M059J (cell line): ENCODE measurements around the gene SYF2. TPM values are rescaled to one million over a fixed set of nuclear protein-coding genes. Genes with fewer than 3 reads are reported as not detected.
"Not testable (repeated sequence)": the region's sequence is repeated elsewhere in the genome, so short reads cannot be mapped to it uniquely, and the experiment has no call there.

Source experiments
- DNase-seq: peaks from one replicate; pipeline ENCODE4 v3.0.0-alpha.2; 2012; ENCODE audit warnings: low read depth
- total RNA-seq: library from RNA; depleted of rRNA; stranded (reverse); fragments of >200 nt; shearing (Covaris generic); gene quantifications from 2 replicates; pipeline ENCODE4 v1.2.3, GENCODE V29; 2014

SYF2 gene
- total RNA-seq, 1 experiment from 2014 or later = 56.7 TPM

DNA sequence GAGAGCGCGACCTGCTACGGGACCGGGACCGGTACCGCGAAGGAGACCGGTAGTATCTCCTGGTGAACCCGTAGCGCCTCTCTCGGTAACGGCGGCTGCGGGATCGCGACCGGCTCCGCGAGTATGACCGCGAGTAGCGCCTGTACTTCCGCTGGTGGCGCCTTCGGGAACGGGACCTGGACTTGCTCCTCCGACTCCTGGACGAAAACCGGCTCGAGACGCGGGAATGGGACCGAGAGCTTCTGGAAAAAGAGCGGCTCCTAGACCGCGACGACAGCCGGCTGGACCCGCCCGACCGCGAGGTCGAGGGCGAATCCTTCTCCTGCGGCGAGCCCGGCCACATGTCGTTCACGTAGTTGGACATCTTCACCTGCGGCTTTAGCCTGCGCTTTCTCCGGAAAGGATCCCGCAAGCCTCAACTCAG lies 14.3 kb upstream of the SYF2 start:
- DNase-seq = peak; percentile 37

DNA sequence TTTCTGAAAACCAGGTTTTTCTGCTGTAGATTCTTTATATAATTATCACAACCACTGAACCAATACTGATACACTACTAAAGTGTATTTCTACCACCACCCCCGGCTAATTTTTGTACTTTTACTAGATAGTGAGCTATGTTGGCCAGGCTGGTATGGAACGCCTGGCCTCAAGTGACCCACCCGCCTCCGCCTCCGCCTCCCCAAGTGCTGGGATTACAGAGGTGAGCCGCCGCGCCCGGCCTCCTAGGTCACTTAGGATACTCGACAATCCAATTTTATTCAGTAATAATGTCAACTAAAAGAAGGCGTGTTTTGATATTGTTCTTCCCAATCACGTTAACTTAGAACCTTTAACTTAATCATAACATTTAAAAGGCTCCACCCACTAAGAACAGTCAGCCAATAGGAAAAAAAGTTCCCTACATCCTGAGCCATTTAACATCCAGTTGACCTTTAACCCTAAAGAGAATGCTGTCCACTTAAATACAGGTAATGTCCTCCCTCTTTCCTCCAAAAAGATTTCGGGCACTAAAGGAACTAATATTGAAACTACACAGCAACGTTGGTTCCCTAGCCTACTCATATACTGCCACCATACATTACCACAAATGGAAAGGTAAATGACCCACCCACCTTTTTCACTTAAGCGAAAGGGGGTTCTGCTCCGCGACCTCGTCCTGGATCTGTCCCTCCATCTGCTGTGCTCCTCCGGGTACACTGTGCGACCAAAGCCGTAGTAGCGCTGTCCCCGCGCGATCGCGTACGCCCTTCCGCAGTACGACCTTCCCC lies 13.7 kb upstream of the SYF2 start:
- DNase-seq = peak; percentile 42

DNA sequence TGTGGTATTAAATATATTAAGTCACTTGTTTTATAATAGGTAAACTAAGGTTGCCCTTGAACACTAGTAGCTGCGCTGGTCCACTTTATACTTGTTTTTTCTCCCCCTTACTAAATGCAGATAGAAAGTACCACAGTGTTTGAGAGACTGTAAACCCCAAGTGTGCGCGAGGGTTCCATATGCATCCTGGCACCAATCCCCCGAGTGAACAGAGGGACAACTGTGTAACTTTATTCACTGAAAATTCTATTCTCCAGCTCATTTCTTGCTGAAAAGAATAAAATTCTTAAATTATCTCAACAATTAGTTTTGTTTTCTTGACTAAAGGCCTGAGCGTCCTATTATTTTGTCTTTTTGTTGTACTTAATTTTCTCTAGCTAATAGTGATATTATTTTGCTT lies 13.1 kb upstream of the SYF2 start:
- no peak for DNase-seq

DNA sequence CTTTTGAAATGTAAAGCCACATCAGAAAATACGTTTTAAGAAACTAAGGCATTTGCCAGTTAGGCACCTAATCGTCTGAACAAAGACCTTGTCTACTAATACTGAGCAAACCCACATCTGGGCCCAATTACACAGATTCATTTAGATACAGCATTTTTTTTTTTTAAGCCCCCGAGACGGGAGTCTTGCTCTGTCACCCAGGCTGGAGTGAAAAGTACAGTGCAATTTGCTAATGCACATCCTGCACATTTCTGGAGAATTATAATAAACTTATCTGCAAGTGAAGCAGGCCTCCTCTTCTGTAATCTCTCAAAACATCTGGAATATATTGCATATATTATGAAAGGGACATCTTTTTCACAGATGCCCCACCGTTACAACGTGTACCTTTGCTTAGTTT lies 11.6 kb upstream of the SYF2 start:
- DNase-seq = no peak

DNA sequence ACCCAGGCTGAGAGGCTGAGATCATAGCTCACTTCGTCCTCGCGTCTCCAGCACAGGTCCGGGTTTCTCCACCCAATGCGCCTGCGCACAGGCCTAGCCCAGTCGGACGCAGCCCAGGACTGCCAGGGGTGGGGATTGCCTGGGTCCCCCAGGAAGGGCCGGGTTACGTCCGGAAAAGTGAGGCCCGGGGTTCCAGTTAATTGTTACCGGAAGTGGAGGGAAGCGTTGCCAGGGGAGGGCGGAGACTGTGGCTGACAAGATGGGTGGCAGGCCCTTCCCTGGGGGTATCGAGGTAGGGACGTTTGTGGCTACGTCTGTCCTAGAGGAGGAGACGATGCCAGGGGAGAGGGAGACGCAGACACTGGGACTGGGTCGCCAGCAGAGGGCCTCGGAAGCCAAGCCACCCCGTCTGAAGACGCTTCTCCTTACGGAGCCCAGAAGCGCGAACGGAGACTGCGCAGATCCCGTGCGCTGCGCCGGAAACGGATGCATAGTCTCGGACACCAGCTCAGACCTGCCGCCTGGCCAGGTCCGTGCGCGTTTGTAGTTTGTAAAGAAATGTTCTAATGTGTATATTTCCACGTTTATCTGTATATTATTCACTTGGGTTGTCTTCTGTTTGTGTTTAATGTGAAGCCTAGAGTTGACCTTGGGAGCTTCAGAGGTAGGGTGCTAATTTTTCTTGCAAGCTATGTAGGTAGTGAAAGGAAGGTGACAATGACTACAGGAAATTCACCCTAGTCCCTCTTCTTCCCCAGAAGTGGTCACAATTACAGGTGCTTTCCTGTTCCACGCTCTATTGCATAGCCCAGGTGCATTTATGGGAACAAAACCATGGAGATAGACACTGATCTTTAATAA lies 7.6 kb upstream of the SYF2 start:
- DNase-seq = peak; percentile 84

DNA sequence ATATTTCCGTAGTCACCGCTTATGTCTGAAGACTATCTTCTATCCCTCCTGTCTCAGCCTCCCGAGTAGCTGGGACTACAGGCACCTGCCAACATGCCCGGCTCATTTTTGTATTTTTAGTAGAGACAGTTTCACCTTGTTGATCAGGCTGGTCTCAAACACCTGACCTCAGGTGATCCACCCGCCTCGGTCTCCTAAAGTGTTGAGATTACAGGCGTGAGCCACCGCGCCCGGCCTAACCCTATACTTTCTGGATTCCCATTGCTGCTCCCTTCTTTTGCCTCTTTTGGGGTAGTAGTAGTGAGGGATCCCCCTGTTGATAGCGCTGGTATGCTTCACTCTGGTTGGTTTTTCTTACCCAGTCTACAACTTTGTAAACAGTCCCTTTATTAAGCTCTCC lies 5.7 kb upstream of the SYF2 start:
- DNase-seq = no peak

DNA sequence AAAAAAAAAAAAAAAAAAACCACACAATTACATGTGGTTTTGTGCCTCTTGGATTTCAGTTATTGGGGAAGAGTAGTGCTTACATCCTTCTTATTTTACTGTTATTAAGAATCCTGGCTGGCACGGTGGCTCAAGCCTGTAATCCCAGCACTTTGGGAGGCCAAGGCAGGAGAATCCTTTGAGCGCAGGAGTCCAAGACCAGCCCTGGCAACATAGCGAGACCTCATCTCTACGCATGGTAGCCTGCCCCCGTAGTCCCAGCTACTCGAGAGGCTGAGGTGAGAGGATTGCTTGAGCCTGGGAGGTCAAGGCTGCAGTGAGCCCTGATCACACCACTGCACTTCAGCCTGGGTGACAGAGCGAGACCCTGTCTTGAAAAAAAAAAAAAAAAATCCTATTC lies 4.0 kb upstream of the SYF2 start:
- DNase-seq = not testable (repeated sequence)

DNA sequence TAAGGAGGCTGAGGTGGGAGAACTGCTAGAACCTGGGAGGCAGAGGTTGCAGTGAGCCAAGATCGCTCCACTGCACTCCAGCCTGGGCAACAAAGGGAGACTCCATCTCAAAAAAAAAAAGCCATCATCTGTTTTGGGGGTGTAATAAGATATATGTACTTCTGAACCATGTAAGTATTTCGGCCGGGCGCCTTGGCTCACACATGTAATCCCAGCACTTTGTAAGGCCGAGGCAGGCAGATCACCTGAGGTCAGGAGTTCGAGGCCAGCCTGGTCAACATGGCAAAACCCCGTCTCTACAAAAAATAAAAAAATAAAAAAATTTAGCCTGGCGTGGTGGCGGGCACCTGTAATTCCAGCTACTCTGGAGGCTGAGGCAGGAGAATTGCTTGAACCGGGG lies 3.1 kb upstream of the SYF2 start:
- DNase-seq = not testable (repeated sequence)

DNA sequence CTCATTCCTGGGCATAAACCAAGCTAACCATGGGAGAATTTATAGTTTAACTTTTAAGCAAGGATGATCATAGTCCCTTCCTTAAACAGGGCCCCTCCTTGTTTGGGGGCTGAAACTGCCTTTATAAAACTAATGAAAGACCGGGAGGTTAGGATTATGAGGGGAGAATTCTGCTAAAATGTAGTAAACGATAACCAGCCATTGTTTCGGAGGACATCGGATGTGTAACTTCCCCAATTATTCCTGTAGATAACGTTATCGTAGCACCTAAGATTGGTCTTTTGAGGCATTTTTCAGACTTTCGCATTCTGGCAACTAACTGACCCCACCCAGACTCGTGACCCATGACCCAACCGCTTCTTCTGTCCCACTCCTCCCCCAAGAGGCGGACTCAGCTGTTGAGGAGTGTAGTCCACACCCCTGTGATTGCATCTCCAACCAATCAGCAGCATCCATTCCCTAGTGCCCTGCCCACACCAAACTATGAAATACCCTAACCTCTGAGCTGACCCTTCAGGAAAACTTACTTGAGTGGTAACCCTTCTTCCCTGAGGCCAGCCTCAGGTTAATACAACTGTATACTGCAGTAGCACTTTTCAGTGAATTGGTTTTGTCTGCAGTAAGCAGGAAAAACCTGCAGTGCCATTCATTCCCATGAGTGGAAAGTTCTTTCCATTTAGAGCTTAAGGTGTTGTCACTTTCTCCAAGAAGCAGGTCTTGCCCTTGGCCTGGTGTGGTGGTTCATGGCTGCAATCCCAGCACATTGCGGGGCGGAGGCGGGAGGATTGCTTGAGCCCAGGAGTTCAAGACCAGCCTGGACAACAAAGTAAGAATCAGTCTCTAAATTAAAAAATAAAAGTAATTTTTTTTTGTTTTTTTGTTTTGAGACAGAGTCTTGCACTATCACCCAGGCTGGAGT lies 823 bp upstream of the SYF2 start:
- DNase-seq = peak; percentile 81

DNA sequence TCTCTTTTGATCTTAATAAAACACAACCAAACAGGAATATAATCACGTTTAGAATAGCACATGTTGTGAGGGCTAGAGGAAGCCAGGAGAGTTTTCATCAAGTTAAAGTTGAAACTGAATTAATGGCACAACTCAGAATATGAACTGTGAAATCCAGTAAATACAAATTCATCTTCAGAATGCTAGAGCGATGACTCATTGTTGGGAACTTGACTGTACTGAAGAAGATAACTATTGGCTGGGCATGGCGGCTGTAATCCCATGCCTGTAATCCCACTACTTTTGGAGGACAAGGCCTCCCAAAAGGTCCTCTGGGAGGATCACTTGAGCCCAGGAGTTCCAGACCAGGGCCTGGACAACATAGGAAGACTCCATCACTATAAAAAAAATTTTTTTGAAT lies 8.8 kb downstream of the SYF2 start:
- no peak for DNase-seq

DNA sequence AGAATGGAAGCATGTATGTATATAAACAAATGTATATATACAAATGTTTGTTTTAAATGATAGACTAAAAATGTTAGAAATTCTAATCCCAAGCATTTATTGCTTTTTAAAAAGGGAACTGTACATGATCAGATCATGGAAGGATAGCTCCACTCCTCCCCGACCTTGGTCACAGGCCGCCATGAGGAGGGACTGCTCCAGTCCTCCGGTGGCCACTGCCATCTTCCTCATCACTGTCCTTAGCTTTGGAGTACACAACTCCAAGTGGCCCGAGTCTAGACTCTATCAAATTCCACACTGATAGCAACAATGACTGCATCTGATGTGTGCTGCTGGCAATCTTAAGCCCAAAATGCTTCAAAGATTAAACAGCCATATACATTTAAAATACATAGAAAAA lies 9.7 kb downstream of the SYF2 start:
- no peak for DNase-seq

DNA sequence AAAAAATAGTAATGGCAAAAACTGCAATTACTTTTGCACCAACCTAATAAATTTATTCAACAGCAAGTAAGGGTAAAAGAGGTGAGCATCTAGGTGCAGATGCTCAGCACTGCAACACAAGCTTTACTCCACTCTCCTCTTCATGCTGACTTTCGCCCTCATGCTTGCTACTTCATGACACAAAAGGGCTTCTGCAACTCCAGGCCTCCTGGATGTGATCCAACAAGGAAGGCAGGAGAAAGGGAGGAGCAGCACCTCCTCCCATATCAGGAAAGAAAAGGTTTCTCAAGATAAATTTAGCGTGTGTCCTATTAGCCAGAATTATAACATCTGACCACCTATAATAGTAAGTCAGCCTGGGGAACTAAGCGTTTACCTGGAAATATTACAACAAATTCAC lies 11.6 kb downstream of the SYF2 start:
- no peak for DNase-seq

DNA sequence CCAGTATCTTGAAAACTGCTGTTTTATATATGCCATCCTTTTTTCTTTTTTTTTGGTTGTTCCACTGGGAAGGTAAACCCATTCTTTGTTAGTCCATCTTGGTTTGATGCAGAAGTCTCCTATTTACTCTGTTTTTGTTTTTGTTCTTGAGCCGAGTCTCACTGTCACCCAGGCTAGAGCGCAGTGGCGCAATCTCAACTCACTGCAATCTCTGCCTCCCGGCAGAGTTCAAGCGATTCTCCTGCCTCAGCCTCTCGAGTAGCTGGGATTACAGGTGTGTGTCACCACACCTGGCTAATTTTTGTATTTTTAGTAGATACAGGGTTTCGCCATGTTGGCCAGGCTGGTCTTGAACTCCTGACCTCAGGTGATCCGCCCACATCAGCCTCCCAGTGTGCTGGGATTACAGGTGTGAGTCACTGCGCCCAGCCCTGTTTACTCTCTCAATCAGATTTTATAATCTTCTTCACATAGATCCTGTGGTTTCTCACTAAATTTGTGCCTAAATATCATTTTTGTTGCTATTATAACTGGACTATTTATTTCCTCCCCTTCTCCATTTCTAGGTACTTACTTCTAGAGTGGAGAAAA lies 12.5 kb downstream of the SYF2 start:
- DNase-seq = no peak

DNA sequence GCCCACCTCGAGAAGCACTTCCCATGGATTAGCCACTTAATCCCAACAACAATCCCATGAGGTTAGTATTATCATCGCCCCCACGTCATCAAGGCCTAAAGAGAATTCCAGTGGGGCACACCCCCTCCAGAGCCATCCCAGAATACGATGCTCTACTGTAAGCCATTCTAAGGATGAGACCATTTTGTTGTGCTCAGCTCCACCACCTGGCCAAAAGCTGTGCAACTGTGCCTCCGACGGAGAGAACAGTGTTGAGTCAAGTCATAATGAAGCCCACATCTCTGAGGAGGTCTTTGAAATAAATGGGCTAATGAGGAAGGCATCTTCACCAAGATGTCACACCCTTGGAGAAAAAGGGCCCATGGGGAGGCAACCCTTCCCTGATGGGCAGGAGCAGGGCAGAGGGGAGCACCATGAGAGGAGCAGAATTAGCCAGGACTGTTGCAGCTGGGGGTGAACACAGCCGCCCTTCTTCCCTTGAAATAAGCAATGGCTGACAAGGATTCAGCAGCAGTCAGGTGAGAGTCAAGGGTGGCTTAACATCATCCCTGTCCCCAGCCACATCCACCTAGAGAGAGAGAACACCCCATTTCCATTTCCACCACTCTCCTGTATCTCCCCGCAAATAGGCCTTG lies 14.6 kb downstream of the SYF2 start:
- DNase-seq = no peak

DNA sequence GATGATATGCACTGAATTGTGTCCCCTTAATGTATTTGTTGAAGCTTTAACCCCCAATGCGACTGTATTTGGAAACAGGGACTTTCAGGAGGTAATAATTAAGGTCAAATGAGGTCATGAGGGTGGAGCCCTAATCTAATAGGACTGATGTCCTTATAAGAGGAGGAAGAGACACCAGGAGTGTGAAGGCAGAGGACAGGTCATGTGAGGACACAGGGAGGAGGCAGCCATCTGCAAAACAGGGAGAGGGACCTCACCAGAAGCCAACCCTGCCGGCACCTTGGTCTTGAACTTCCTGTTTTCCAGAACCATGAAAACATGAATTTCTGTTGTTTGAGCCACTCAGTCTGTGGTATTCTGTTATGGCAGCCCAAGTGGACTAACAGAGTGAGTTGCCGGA lies 15.3 kb downstream of the SYF2 start:
- no peak for DNase-seq

DNA sequence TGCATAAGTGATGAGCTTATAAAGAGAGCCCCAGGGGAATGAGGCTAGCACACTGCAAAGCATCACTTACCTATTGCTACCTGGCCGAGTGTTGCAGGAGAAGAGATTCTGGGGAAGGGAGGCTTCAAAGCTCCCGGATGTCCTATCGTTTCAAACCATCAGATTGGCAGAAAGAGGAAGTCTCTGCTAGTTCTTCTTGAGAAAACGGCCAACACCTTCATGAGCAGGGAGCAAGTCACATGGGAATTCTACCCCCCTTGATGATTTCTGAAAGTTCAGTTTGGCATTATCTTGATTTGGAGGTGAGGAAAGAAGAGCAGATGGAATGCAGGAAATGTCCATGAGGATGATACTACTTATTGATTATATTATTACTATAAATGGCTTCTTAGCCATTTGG lies 16.2 kb downstream of the SYF2 start:
- no peak for DNase-seq

DNA sequence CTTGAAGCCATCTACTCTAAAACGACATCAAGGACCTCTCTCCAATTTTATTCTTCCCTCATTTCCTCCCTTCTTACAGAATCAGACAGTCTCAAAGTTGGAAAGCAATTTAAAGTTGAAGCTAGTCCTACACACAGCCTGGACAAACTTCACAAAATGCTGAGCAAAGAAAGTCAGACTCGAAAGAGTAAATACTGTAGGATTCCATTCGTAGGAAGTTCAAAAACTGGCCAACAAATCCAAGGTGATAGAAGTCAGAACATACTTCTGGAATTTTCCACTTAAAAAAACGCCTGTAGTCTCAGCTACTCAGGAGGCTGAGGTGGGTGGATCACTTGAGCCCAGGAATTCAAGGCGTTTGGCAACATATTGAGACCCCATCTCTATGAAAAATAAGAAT lies 19.6 kb downstream of the SYF2 start:
- no peak for DNase-seq

DNA sequence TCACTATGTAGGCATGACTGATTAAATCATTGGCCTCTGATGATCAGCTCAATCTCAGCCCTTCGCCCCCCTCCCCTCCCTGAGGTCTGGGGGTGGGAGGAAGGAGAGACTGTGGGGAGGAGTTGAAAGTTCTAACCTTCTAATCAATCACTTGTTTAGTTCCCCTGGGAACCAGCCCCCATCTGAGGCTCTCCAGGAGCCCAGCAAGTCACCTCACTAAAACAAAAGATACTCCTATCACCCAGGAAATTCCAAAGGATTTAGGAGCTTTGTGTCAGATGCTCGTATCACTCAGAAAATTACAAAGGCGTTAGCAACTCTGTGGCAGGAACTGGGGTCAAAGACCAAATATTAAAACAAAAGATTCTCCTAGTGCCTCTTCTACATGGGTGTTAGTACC lies 21.6 kb downstream of the SYF2 start:
- DNase-seq = no peak

DNA sequence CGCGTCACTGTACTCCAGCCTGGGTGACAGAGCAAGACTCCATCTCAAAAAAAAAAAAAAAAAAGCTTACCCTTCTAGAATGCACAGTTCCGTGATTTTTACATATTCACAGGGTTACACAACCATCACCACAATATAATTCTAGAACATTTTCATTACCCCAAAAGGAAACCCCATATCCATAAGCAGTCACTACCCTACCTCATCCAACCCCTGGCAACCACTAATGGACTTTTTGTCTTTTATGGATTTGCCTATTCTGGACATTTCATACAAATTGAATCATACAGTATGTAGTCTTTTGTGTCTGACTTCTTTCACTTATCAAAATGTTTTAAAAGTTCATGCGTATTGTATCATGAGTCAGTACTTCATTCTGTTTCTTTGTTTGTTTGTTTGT lies 22.8 kb downstream of the SYF2 start:
- no peak for DNase-seq

DNA sequence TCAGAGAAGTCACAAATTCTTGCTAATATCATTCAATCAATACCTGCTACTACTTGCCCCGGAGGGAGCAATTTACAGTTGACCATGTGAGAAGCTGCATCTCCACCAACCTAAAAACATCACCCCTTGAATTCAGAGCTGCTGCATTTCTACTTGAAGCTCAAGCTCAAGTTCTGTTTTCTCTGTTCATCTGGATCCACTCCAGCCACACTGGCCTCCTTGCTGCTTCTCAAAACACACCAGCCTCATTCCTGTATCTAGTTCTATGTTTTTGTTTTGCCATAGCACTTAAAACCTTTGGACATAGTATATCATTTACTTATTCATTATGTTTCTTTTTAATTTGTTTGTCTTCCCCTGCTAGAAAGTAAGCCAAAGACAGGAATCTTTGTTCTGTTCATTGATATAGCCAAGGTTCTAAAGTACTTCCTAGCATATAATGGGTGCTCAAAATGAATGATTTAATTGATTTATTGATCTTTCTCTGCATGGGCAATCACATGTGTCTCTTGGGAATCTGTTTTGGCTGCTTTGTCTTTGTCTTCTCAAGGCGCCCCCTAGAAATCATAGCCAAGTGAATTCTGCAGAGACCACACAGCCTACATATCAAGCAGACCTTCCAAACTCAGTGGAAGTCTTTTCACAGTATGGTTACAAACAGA lies 23.6 kb downstream of the SYF2 start:
- no peak for DNase-seq

DNA sequence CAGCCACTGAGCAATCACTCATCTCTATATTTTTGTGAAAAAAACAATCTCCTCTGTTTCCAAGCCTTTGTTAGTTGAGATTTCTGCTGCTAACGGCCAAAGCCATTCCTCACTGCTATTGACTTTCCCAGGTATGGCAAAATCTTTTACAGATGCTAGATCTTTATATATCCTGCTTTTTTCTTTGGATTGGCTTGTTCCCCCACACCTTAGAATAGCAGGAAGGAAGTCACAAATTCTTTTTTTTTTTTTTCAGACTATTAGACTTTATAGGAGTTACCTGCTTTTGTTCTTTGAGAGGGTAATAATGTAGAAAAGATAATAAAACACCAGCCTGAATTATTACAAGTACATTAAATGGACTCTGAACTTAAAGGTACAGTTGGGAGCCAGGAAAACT lies 24.2 kb downstream of the SYF2 start:
- DNase-seq = no peak
